Measurements from ENCODE around the gene MEIOSIN. TPM values are rescaled to one million over a fixed set of nuclear protein-coding genes. Genes with fewer than 3 reads are reported as not detected.
A peak's percentile ranks its signal among the peaks of the same experiment; 100 is the strongest.
"Not testable (repeated sequence)": the region's sequence is repeated elsewhere in the genome, so short reads cannot be mapped to it uniquely, and the experiment has no call there.

Gene MEIOSIN, protein sequence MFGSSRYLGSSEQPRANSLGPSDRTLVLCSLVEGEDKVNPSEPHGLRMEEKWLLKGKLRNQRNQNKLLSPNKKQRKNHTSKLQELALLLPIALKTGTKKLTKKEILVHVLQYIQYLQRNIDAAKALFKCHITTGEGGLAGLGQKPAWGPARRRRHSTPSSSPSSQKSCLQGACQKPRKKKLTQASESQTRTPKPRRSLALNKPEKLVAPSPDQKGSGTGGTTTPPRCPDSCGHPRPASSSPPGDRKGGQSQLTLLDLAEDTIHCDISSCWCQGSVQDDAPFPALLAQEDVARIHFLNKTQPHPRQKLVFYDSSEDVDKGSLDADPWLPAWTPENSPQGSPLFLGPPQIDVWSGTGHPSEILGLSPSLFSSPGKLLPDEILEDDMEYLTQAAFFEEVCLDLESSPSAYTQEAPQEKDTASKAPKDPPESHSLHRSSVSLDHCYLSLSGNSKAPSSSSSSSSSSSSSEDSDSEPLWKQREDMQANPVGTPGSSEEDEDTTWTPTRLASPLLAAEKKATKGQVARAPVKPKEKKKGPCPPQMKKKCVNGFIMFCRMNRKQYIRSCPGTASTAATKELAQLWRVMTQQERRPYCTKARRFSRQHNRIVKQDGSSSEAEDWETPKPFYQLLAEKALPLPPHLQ
- total RNA-seq = not detected in 2 replicates

DNA sequence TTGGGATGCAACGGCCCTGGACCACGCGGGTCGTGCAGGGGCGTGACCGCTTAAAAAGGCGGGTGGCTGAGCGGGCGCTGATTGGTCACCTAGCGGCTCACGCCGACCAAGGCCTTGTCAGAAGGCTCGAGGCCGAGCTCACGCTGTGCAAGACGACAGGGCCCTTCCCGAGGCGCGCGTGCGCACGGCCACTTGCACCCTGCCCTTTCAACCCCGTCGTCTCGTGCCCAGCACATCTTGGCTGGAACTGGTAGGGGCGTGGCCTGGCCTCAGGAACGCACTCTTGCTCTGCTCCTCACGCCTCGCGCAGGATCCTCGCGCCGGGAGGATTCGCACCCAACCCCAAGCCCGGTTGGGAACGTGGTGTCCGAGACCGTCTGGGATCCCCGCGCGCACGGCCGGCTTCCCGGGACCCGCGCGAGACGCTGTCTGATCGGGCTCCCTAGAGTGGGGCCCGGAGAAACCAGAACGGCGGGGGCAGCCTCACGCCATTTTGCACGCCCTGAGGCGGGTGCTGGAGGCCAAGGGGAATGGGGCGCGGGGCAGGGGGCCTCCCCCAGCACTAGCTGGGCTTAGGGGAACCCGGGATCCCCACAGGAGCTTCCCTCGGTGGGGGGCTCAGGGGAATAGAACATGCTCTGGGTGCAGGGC, at the start of gene MEIOSIN:
TSS of gene MEIOSIN (plus strand) at position 280 of the 651 bp plus-strand sequence. CDS start 1,938 bp downstream, outside the sequence.
- no peaks in the 10 kb centered on the region for H3K36me3 Mint-ChIP-seq (ENCODE audit: low read depth)
- H3K9me3 Mint-ChIP-seq = no peaks in the 10 kb centered on the region
- DNase-seq (ENCODE audit: low spot score) = no peak
- H3K4me3 Mint-ChIP-seq = no peak within 1 kb of the TSS
- peaks cover 17% of the 10 kb centered on the region for H3K4me1 Mint-ChIP-seq (ENCODE audit: low read depth)
- no peak within 1 kb of the TSS for H3K27ac Mint-ChIP-seq
- intact Hi-C loops (cut with micrococcal nuclease) = no loop called here
- H3K27me3 Mint-ChIP-seq (ENCODE audit: insufficient read depth) = peaks cover 2% of the 10 kb centered on the region

DNA sequence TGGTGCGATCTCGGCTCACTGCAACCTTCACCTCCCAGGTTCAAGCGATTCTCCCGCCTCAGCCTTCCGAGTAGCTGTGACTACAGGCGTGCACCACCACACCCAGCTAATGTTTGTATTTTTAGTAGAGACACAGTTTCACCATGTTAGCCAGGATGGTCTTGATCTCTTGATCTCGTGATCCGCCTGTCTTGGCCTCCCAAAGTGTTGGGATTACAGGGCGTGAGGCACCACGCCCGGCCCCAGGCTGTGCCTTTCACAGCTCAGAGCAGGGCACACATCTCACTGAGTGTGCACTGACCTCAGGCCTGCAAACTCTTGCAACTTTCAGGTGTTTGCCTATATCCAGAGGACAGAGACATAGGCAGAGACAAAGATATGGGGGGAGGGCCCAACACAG, 48.2 kb upstream of the MEIOSIN start:
- H3K36me3 Mint-ChIP-seq (ENCODE audit: low read depth) = peaks cover 39% of the 10 kb centered on the region
- H3K27me3 Mint-ChIP-seq (ENCODE audit: insufficient read depth); H3K4me3 Mint-ChIP-seq; H3K27ac Mint-ChIP-seq; DNase-seq (ENCODE audit: low spot score); intact Hi-C loops (cut with micrococcal nuclease); H3K9me3 Mint-ChIP-seq; H3K4me1 Mint-ChIP-seq (ENCODE audit: low read depth): not testable (repeated sequence)

DNA sequence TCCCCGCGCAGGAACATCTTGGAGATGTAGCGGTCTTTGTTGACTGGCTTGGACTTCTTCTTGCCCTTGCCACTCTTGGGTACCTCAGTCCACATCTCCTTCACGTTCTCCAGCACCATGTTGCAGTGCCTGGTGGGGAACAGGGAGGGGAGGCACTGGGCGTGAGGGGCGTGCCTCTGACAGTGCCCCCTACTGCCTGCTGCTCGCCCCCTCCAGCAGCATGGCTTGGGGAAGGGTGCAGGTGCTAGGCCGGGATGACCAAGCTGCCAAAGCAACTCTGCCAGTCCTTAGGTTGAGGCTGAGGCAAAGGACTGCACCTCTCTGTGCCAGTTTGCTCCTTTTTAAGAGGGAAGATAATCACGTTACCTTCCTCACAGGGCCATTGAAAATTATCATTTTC, 45.6 kb upstream of the MEIOSIN start:
- intact Hi-C loops (cut with micrococcal nuclease) = no loop called here
- DNase-seq (ENCODE audit: low spot score) = no peak
- Mint-ChIP-seq H3K9me3 (no peaks in the 10 kb centered on the region), H3K36me3 (ENCODE audit: low read depth) (peaks cover 41% of the 10 kb centered on the region), H3K27me3 (ENCODE audit: insufficient read depth) (no peaks in the 10 kb centered on the region), H3K4me3 (no peak overlapping the region), H3K4me1 (ENCODE audit: low read depth) (peaks cover 9% of the 10 kb centered on the region), H3K27ac (no peak overlapping the region)

DNA sequence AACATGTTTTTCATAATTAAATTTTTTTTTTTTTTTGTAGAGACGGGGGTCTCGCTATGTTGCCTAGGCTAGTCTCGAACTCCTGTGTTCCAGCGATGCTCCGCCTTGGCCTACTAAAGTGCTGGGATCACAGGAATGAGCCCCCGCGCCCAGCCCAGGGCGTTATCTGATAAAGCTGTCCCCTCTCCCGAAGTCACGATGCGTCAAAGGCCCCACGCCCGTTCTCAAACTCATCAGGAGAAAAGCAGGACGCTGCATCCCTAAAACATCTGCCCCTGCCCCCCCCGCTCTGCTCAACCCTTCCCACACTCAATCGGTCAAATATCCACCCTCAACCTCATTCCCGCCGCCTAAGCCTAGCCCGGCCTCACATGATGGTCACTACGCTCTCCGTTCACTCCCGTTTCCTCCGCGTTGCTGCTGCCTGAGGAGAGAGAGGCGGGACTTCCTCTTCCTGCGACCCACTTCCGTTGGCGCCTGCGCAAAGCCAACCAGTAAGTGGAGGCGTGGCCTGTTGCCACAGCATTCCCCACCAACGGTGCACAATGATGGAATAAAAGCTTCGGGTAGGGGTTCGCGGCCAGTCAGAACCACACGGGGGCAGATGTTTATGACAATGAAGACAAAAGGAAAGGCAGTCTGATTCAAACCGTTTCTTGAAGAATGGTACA, 41.6 kb upstream of the MEIOSIN start, which contains the start of gene SNRPD2:
TSS of gene SNRPD2 (minus strand) at position 438 of the 671 bp plus-strand sequence. CDS start at position 373, 65 bp downstream.
- DNase-seq (ENCODE audit: low spot score) = peak; percentile 94
- H3K4me1 Mint-ChIP-seq (ENCODE audit: low read depth) = peaks cover 5% of the 10 kb centered on the region
- H3K27ac Mint-ChIP-seq = peak within 1 kb of the TSS; percentile 99
- peaks cover 25% of the 10 kb centered on the region for H3K36me3 Mint-ChIP-seq (ENCODE audit: low read depth)
- H3K4me3 Mint-ChIP-seq = peak within 1 kb of the TSS; percentile 98
- intact Hi-C loops (cut with micrococcal nuclease) = loop anchor here (1.0 to 2.0 kb wide), 15 partner anchors 10 to 1657 kb away; partner anchors contain the start of genes DHX34, DMWD, ERCC1 and FBXO46
- no peaks in the 10 kb centered on the region for H3K27me3 Mint-ChIP-seq (ENCODE audit: insufficient read depth)
- no peaks in the 10 kb centered on the region for H3K9me3 Mint-ChIP-seq

GRCh38 chr19:45692187-45693105, 40.8 kb upstream of the MEIOSIN start, which contains the start of gene QPCTL:
Gene QPCTL, plus strand, starts transcription at chr19:45692666. Its CDS starts 38 bp downstream, at chr19:45692704.
- Mint-ChIP-seq H3K4me3 (peak within 1 kb of the TSS; percentile 98), H3K4me1 (ENCODE audit: low read depth) (peaks cover 5% of the 10 kb centered on the region), H3K27me3 (ENCODE audit: insufficient read depth) (no peaks in the 10 kb centered on the region), H3K27ac (peak within 1 kb of the TSS; percentile 99), H3K9me3 (no peaks in the 10 kb centered on the region), H3K36me3 (ENCODE audit: low read depth) (peaks cover 21% of the 10 kb centered on the region)
- DNase-seq (ENCODE audit: low spot score) = peak; percentile 97
- intact Hi-C loops (cut with micrococcal nuclease) = loop anchor here (1.0 to 2.0 kb wide), 15 partner anchors 11 to 1656 kb away; partner anchors contain the start of genes DHX34, DMWD, ERCC1 and FBXO46

GRCh38 chr19:45693106-45693788, 40.0 kb upstream of the MEIOSIN start:
- H3K9me3 Mint-ChIP-seq = no peaks in the 10 kb centered on the region
- peaks cover 22% of the 10 kb centered on the region for H3K36me3 Mint-ChIP-seq (ENCODE audit: low read depth)
- peak overlapping the region; percentile 99 for H3K27ac Mint-ChIP-seq
- H3K4me3 Mint-ChIP-seq = peak overlapping the region; percentile 98
- intact Hi-C loops (cut with micrococcal nuclease) = loop anchor here (2.0 kb wide), 4 partner anchors 100 to 1656 kb away; partner anchors contain the start of genes DHX34 and DMWD
- peaks cover 5% of the 10 kb centered on the region for H3K4me1 Mint-ChIP-seq (ENCODE audit: low read depth)
- DNase-seq (ENCODE audit: low spot score) = peak; percentile 69
- H3K27me3 Mint-ChIP-seq (ENCODE audit: insufficient read depth) = no peaks in the 10 kb centered on the region

- Mint-ChIP-seq H3K36me3 (ENCODE audit: low read depth) (peaks cover 13% of the 10 kb centered on the region), H3K27ac (no peak overlapping the region), H3K27me3 (ENCODE audit: insufficient read depth) (no peaks in the 10 kb centered on the region), H3K9me3 (no peaks in the 10 kb centered on the region), H3K4me1 (ENCODE audit: low read depth) (no peaks in the 10 kb centered on the region), H3K4me3 (no peak overlapping the region)
- no peak for DNase-seq (ENCODE audit: low spot score)
- intact Hi-C loops (cut with micrococcal nuclease) = no loop called here
Observed at GRCh38 chr19:45701676-45702075, 31.6 kb upstream of the MEIOSIN start.

- intact Hi-C loops (cut with micrococcal nuclease) = no loop called here
- Mint-ChIP-seq H3K27me3 (ENCODE audit: insufficient read depth) (no peaks in the 10 kb centered on the region), H3K9me3 (no peaks in the 10 kb centered on the region), H3K4me1 (ENCODE audit: low read depth) (no peaks in the 10 kb centered on the region), H3K27ac (no peak overlapping the region), H3K36me3 (ENCODE audit: low read depth) (peaks cover 14% of the 10 kb centered on the region), H3K4me3 (no peak overlapping the region)
- no peak for DNase-seq (ENCODE audit: low spot score)
Observed at GRCh38 chr19:45705115-45705514, 28.1 kb upstream of the MEIOSIN start.

DNA sequence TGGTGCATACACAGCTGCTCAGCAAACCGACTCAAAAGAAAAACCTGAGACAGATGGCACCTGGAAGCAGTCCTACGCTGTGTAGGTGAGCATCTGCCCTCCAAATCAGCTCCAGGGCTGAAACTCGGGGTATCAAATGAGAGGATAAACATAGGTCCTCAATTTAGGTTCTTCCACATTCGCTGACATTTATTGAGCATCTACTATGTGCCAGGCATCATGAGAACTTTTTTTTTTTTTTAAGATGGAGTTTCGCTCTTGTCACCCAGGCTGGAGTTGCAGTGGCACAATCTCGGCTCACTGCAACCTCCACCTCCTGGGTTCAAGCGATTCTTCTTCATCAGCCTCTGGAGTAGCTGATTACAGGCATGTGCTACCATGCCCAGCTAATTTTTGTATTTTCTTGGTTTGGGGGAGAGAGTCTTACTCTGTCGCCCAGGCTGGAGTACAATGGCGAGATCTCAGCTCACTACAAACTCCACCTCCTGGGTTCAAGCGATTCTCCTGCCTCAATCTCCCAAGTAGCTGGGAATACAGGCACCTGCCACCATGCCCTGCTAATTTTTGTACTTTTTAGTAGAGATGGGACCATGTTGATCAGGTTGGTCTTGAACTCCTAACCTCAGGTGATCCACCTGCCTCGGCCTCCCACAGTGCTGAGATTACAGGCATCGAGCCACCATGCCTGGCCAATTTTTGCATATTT, 27.4 kb upstream of the MEIOSIN start:
- DNase-seq (ENCODE audit: low spot score) = no peak
- peaks cover 21% of the 10 kb centered on the region for H3K36me3 Mint-ChIP-seq (ENCODE audit: low read depth)
- H3K4me3 Mint-ChIP-seq = no peak overlapping the region
- no peaks in the 10 kb centered on the region for H3K27me3 Mint-ChIP-seq (ENCODE audit: insufficient read depth)
- no peaks in the 10 kb centered on the region for H3K9me3 Mint-ChIP-seq
- intact Hi-C loops (cut with micrococcal nuclease) = no loop called here
- peaks cover 6% of the 10 kb centered on the region for H3K4me1 Mint-ChIP-seq (ENCODE audit: low read depth)
- H3K27ac Mint-ChIP-seq = no peak overlapping the region

DNA sequence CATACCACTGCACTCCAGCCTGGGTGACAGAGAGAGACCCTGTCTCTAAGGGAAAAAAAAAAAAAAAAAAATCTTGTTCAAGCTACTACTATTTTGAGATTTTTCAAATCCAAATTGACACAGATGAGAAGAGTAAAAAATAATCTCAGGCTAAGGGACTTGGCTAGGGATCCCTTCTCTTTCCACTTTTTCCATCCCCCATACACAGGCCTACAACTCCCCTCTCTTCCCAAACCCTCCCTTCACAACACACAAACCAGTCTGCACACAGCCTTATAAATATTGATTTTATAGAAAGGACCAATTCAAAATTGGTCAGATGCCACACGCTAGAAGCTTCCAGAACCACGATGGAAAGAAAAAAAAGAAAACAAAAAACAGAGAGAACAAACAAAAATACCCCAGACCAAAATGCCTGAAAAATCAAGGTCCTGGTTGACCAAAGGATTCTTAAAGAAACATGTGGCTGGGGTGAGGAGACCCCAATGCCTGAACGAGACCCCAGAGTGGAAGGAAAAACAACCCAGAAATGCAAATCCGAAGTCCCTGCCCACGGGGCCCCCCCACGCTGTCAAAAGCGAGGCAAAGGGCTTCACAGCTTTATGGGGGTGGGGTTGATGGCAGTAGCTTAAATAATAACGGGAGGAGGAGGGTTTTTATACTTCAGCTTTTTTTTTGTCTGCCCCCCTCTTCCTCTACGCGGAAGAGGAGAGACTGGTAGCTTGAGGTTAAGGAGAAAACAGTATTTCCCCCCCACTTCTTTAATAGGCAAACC, 22.7 kb upstream of the MEIOSIN start:
- Mint-ChIP-seq H3K27me3 (ENCODE audit: insufficient read depth) (no peaks in the 10 kb centered on the region), H3K9me3 (no peaks in the 10 kb centered on the region), H3K4me3 (no peak overlapping the region), H3K27ac (peak overlapping the region; percentile 46), H3K36me3 (ENCODE audit: low read depth) (peaks cover 18% of the 10 kb centered on the region), H3K4me1 (ENCODE audit: low read depth) (peaks cover 10% of the 10 kb centered on the region)
- DNase-seq (ENCODE audit: low spot score) = no peak
- intact Hi-C loops (cut with micrococcal nuclease) = no loop called here

Data from activated T-helper 1 cell treated with anti-CD3 and anti-CD28 coated beads, Interleukin-12 subunit alpha, Interleukin-12 subunit beta, Interleukin-2, Interleukin-4 antibody, amounts not matched to agents 30 ng/mL and 10 ng/mL and 1 ng/mL, durations not matched to agents 14 hours and 24 hours and 36 hours (primary cell).